H1 (cell line): ENCODE data around the gene CUBN. TPM values are rescaled to one million over a fixed set of nuclear protein-coding genes. Genes with fewer than 3 reads are reported as not detected.

Experiments
- GTF2F1 ChIP-seq: IDR thresholded peaks from 2 replicates; pipeline ENCODE4 v1.6.1; 2012; ENCODE audit warnings: low read depth, low read length, improper control_type of control experiment, borderline replicate concordance
- SRF ChIP-seq: IDR thresholded peaks from 2 replicates; pipeline ENCODE4 v1.6.1; 2011; ENCODE audit warnings: mild to moderate bottlenecking, low read depth, low read length, moderate library complexity
- SUZ12 ChIP-seq: fragments of 200-600 bp; sonication (generic); IDR thresholded peaks from 2 replicates; pipeline ENCODE4 v1.6.1; 2012; ENCODE audit warnings: mild to moderate bottlenecking, inconsistent platforms, low read length, moderate library complexity, mixed read lengths
- polyA plus RNA-seq, 7 experiments: library from polyadenylated mRNA; depleted of rRNA in 3 of 7; stranded (reverse) in 5 of 7; unstranded in 2 of 7; fragments of >200 nt in 5 of 7; fragments of 200-250 nt in 2 of 7; gene quantifications; 1 replicate in 5 of 7; 2 replicates in 1 of 7; 4 replicates in 1 of 7; pipeline versions ENCODE4 v1.2.1 to v1.2.3, GENCODE V29; 2011 to 2013; ENCODE audit warnings: missing spikeins in 2 of 7, mixed read lengths in 2 of 7
- total RNA-seq: library from RNA; stranded (reverse); fragmentation: NEBNext Ultra II Directional; extraction: Animal tissue kit (Norgen Biotek cat#: 25700); gene quantifications from 2 replicates; pipeline ENCODE4 v1.2.1, GENCODE V29; 2021

CUBN gene
- total and polyA plus RNA-seq, 2 of the 8 experiments (the other 6 are each of a cell fraction or from before 2014, with no cell fraction given) = 0.04 to 0.08 TPM

GRCh38 chr10:16856567-16856966 lies 273.0 kb downstream of the CUBN start (continued):
- TF ChIP-seq SRF = no peak
- no peak for TF ChIP-seq GTF2F1
- TF ChIP-seq SUZ12 = no peak
